ENCODE data around the gene SLC6A3. TPM values are rescaled to one million over a fixed set of nuclear protein-coding genes. Genes with fewer than 3 reads are reported as not detected.

The SLC6A3 gene
- total and polyA plus RNA-seq, 2 donors (not counting 3 experiments of a cell fraction or from before 2014, with no cell fraction given): not detected

GRCh38 chr5:1432296-1432695 is 12.9 kb downstream of the SLC6A3 start:
- intact Hi-C loops (cut with micrococcal nuclease): no loop called here
- no peak overlapping the region for H3K4me3 ChIP-seq (replicated peaks in 1 of 3; ENCODE audit: insufficient read depth in 1 of 3, low read depth in 1 of 3, low read length in 3 of 3)
- FAIRE-seq: no peak
- H3K79me2 ChIP-seq (ENCODE audit: control insufficient read depth, insufficient read depth, low read length): no peaks in the 10 kb centered on the region
- TF ChIP-seq FOS (IDR thresholded peaks at IDR 0.05; ENCODE audit: borderline replicate concordance, insufficient read depth, low read length) (no peak), MYC (IDR thresholded peaks at IDR 0.05; ENCODE audit: low read depth, low read length) (no peak), POLR2AphosphoS5 (IDR thresholded peaks at IDR 0.05; ENCODE audit: insufficient read depth, low read depth, low read length) (no peak), POLR2A (IDR thresholded peaks at IDR 0.05; ENCODE audit: low read depth, low read length) (no peak), JUN (IDR thresholded peaks at IDR 0.05; ENCODE audit: borderline replicate concordance, insufficient read depth, insufficient read length, low read depth) (no peak), GATA2 (IDR thresholded peaks at IDR 0.05; ENCODE audit: insufficient read depth, insufficient read length, low read depth, low read length) (no peak), MAX (IDR thresholded peaks at IDR 0.05; ENCODE audit: insufficient read depth, insufficient read length) (no peak), CTCF (IDR thresholded peaks at IDR 0.05; ENCODE audit: extremely low read depth in 1 of 2, insufficient read depth in 1 of 2, low read depth in 1 of 2, low read length in 2 of 2) (no peak), EZH2 (IDR thresholded peaks at IDR 0.05; ENCODE audit: borderline replicate concordance, low read depth, low read length, severe bottlenecking) (no peak)
- no TSS peak for BruUV-seq (replicated peaks)
- H3K9ac ChIP-seq (replicated peaks; ENCODE audit: extremely low read depth, insufficient read depth, low read length): no peak overlapping the region
- peaks cover 2% of the 10 kb centered on the region for H3K9me3 ChIP-seq (replicated peaks; ENCODE audit: control insufficient read depth, insufficient read depth, low read length)
- no peak overlapping the region for H3K27ac ChIP-seq (ENCODE audit: insufficient read depth, low read depth, low read length)
- CTCF ChIA-PET: no interaction called here
- no peaks in the 10 kb centered on the region for H3K9me1 ChIP-seq (replicated peaks; ENCODE audit: control insufficient read depth, extremely low read depth, insufficient read depth, low read length)
- no peaks in the 10 kb centered on the region for H3K4me1 ChIP-seq (ENCODE audit: control insufficient read depth, extremely low read depth, insufficient read depth, low read length)
- POLR2A ChIA-PET: no interaction called here
- no peak for DNase-seq (ENCODE audit: low read depth, low spot score)
- no peak overlapping the region for H2AFZ ChIP-seq (ENCODE audit: low read depth, low read length)
- dilution Hi-C loops (cut with MboI; ENCODE audit: extremely low pct_ligation_motif_present, low sequenced_read_pairs): no loop called here
- H4K20me1 ChIP-seq (replicated peaks; ENCODE audit: control insufficient read depth, extremely low read depth, insufficient read depth, low read length): no peaks in the 10 kb centered on the region
- H3K27me3 ChIP-seq (ENCODE audit: control insufficient read depth in 2 of 2, insufficient read depth in 2 of 2, low read length in 2 of 2): no peaks in the 10 kb centered on the region
- H3K4me2 ChIP-seq (ENCODE audit: insufficient read depth, low read length): no peak overlapping the region
- H3K36me3 ChIP-seq (ENCODE audit: control insufficient read depth in 2 of 2, extremely low read depth in 1 of 2, insufficient read depth in 2 of 2, low read length in 2 of 2): no peaks in the 10 kb centered on the region
